NCI-H1417 (cell line): ENCODE results near the gene CHD1.
"Not testable (repeated sequence)": the region's sequence is repeated elsewhere in the genome, so short reads cannot be mapped to it uniquely, and the experiment has no call there.

Experiments
- DNase-seq, 3 experiments: peaks; one replicate each; lab custom pipeline; 2025; lab: John Stamatoyannopoulos, UW

CHD1 gene

DNA sequence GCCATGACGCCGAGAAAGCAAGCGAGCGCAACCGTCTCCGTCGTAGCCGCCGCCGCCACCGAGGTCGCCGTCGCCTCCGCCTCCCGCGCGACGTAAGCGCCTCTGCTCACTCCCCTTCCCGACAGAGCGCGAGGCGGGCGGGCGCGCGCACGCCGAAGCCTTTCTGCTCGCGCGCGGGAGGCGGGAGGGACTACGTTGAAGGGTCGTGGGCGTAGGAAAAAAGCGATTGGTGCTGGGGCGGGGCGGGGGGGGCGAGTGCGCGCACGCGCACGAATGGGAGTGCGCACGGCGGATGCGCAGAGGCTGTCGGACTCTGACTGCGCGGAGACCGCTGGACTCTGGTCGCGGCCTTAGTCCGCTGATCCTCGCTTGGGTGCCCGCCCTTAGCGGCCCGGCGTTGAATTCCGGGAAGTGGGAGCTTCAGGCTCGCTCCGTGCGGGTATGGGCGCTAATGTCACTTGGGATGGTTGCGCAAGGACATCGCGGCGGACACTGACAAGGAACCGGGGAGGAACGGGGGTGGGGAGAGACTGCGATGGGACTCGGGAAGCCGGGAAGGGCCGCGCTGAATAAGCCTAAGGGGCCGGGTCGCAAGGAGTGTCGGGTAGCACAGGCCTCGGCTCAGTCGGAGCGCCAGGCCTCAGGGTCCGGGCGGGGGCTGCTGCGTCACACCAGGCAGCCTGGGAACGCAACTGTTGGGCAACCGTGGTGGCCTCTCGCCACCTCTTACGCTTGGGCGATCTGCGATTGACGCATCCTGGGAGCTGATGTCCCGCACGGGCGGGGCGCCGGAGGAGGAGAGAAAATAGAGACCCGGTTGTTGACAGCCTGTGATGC is at the start of gene CHD1:
Gene CHD1 (minus strand): TSS at position 135 of the 837 bp plus-strand sequence. CDS start 2,621 bp downstream, outside the sequence.
- DNase-seq = peak; percentile 94 to 97 (median 94)

GRCh38 chr5:98978528-98978927 is 49.7 kb upstream of the CHD1 start:
- DNase-seq = no peak

GRCh38 chr5:98977723-98978122 is 48.9 kb upstream of the CHD1 start:
- DNase-seq = no peak

DNA sequence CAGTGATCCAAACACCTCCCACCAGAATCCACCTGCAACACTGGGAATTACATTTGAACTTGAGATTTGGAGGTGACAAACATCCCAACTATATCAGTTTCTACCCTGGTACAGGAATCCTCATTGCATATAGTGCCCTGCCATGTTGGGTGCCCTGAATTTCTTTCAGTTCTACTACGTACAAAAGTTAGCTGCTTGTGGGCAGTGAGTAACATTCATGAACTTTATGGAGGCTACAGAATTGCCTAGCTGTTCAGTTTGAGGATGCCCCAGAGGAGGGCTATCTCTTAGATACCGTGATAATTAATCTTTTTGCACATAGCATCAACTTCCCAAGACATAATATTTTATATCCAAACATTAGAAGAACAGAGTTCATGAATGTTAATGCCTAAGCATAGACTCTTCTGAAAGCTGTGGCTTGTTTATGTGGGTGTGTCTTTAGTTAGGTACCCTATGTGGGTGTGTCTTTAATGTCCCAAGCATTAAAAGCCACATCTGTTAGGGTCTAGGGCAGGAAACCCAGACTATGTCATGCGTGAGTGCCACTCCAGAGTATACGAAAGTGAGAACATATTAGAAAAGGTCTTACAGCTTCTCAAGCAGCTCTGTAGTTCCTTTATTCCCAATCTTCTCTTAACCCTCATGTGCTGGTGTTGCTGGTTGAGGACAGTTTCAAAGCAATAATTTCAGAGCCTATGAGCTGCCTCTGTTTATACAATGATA is 47.0 kb upstream of the CHD1 start:
- DNase-seq = no peak

- DNase-seq = no peak
Measured at GRCh38 chr5:98975223-98975622, 46.4 kb upstream of the CHD1 start.

DNA sequence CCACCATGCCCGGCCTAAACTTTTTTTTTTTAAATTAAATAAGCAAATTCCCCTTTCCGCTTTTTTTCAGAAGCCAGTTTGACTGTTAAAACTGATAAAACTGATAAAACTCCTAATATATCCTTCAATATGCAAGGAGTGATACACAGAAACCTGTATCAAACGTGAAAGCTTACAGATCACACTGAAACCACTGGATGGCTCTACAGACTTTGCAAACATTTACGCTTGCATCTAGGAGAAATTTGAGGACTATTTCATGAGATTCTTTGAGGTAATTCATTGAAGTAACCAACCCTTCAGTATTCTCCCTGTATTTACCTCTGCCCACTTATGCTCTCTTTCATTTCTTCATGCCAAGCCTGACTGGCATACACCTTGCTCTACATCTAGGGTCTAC is 40.6 kb upstream of the CHD1 start:
- no peak for DNase-seq

GRCh38 chr5:98968056-98968564 is 39.3 kb upstream of the CHD1 start:
- DNase-seq = no peak

GRCh38 chr5:98965226-98965625 is 36.4 kb upstream of the CHD1 start:
- DNase-seq = no peak

- no peak for DNase-seq
Measured at GRCh38 chr5:98964621-98965020, 35.8 kb upstream of the CHD1 start.

- DNase-seq = no peak
Measured at GRCh38 chr5:98963019-98963418, 34.2 kb upstream of the CHD1 start.

DNA sequence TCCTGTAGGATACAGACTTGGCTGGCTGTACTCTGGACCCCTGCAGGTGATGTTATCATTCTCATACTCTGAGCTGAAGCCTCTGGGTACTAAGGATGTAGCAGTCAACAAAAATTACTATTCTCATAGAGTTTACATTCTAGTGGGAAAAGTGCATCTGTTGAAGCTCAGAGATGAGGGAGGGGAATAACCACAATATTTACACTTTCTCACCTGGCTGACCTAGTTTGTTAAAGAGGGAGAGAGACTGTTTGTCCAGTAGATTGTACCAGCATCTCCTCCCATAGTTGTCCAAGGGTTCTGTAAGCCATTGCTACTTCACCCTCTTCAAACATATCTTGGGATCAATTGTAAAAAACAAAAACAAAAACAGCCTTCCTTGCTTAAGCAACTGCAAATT is 33.8 kb upstream of the CHD1 start:
- DNase-seq = no peak

- DNase-seq = no peak
Measured at GRCh38 chr5:98961665-98962344, 33.0 kb upstream of the CHD1 start.

- DNase-seq = no peak
Measured at GRCh38 chr5:98957307-98957706, 28.5 kb upstream of the CHD1 start.

GRCh38 chr5:98955888-98956287 is 27.1 kb upstream of the CHD1 start:
- not testable (repeated sequence) for DNase-seq

GRCh38 chr5:98955471-98955870 is 26.7 kb upstream of the CHD1 start:
- DNase-seq = not testable (repeated sequence)

DNA sequence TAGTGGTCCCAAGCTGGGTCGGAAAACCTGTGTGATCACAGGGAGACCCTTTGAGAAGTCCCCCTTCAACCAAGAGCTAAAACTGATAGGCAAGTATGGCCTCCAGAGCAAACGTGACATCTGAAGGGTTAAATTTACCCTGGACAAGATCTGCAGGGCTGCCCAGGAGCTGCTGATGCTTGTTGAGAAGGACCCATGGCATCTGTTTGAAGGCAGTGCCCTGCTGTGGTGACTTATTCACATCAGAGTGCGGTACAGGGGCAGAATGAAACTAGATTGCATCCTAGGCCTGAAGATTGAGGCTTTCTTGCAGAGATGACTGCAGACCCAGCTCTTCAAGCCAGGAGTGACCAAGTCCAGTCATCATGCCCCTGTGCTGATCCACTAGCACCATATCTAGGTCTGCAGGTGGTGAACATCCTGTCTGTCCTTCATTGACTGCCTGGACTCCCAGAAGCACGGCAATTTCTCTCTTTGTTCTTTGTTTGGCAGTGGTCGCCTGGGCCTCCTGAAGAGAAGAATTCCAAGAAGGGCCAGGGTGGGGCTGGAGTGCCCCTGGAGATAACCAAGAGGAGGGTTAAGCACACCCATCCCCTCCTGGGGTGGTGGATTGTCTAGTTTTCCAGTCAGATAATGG is 25.7 kb upstream of the CHD1 start:
- DNase-seq = no peak

GRCh38 chr5:98942847-98943246 is 14.0 kb upstream of the CHD1 start:
- DNase-seq = no peak

- DNase-seq = no peak
Measured at GRCh38 chr5:98941131-98941883, 12.5 kb upstream of the CHD1 start.

DNA sequence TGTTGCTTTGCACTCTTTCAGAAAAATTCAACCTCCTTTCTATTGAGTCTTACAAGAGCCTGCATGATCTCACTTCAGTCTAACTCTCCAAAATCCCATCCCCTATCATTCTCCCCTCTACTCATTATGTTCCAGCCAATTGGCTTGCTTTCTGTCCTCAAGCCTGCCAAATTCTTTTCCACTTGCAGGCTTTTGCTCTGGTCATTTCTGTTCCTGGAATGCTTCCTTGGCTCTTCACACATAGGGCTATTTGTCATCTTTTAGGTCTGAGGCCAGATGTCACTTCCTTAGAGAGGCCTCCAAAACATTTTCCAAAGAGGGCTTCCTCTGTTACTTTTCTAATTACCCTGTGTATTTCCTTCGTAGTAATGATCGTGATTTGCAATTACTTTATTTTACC is 11.8 kb upstream of the CHD1 start:
- no peak for DNase-seq

DNA sequence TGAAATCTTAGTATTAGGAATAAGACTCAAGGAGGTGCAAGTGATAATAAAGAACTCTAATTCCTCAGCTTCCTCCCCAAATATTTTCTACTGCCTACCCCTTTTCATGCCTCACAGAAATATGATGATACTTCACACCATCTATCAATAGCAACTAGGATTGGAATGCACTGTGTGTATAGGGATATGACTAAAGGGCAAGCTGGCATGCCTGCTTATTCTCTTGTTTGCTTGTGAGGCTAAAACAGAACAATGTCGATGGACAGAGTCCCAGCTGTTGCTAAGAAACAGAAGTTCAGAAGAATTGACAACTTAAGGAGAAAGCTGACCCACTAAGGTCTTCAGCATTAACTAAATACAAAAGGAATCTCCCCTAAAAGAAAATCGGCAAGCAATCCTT is 9.7 kb upstream of the CHD1 start:
- DNase-seq = no peak
